Astrocyte (in vitro differentiated cells and primary cell): ENCODE results near the gene NEBL.

Experiments
- CTCF ChIP-seq: IDR thresholded peaks from 2 replicates; pipeline ENCODE4 v1.5.1; 2011; ENCODE audit warnings: low read depth, mild to moderate bottlenecking, inconsistent platforms, low read length, moderate library complexity; ENCODE audit not compliant: insufficient read depth
- EZH2 ChIP-seq: IDR thresholded peaks from 2 replicates; pipeline ENCODE4 v1.6.1; 2012; ENCODE audit warnings: mild to moderate bottlenecking, low read length, inconsistent platforms; ENCODE audit not compliant: insufficient read depth

DNA sequence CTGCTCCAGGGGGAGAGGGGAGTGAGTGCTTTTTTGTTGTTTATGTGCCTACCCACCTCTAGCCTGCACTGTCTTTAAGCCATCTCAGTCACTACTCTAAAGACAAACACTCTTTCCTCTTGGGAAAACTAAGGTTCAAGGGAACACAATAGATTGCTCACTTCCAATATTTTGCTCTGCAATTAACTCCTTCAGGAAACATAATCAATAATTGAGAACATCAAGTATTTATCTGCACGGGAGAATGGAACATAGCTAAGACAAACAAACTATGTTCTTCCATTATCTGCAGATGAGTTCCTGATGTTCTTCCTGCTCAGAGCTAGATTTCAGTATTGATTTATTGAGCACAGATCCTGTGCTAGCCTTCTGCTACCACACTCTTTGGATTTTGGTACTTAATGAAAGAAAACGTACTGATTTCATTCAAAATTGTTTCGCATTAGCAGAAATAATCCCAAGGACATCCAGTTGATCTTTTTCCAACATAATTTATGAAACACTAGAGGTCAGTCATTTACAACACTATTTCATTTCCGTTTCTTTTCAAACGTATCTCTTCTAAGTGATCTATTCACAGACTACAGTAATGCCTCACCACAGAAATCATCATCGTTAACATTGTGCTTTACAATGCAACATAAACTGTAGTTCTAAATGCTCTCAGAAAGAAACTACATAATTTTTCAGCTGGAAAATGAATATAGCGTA is 8.3 kb downstream of the NEBL start:
- TF ChIP-seq CTCF, result no peak
- no peak for TF ChIP-seq EZH2
